GM18508 (cell line): Measurements from ENCODE around the gene DOCK4.
A peak's percentile ranks its signal among the peaks of the same experiment; 100 is the strongest.

Experiments
- ATAC-seq: cut with Tn5 transposase; IDR thresholded peaks from one replicate; pipeline ENCODE4 v1.9.1; 2021; ENCODE audit warnings: moderate number of reproducible peaks; ENCODE audit not compliant: insufficient read depth, unreplicated experiment

DOCK4 gene

DNA sequence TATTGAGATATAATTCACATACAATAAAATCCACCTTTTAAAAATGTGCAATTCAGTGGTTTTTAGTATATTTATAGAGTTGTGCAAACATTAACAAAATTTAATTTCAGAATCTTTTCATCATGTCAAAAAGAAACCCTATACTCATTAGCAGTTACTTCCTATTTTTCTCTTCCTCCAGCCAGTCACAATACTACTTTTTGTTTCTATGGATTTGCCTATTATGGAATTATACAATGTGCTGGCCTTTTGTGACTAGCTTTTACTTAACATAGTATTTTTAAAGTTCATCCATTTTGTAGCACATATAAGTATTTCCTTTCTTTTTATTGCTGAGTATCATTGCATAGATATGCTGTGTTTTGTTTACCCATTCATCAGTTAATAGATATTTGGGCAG is 444.0 kb downstream of the DOCK4 start:
- no peak for ATAC-seq

DNA sequence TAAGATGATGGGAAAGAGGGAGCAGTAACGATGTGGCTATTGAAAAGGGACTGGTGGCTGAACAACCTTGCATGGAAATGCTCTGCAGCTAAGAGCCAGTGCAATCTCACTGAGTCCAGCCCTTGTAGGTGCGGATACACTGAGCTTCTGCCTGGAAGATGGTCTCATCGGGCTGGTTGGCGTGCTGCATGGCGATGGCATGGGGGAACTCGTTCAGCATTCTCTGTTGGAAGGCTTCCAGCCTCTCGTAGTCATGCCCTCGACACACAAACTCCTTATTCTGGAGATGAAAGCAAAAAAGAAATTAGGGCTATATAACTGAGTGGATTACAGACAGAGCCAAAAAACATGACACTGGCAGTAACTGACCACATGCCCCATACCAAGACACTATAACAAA is 446.2 kb downstream of the DOCK4 start:
- no peak for ATAC-seq

DNA sequence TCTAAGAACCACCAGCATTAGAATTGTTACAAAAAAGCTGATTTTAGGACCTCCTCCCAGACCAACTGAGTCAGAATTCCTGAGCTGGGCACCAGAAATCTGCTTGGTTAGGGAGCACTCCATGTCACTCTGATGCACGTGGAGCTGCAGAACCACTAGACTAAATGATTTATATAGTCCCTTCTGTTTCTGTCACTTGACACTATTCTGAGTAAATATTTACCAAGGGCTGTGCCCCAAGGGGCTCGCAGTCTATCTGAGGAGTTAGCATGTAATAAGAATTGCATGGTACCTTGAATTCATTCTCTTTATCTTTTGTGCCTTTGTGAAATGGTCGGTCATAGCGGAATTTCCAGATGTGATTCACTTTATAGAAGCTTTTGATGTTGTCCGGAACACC is 447.9 kb downstream of the DOCK4 start:
- no peak for ATAC-seq

GRCh38 chr7:111756687-111757178 is 449.5 kb downstream of the DOCK4 start:
- ATAC-seq = no peak

DNA sequence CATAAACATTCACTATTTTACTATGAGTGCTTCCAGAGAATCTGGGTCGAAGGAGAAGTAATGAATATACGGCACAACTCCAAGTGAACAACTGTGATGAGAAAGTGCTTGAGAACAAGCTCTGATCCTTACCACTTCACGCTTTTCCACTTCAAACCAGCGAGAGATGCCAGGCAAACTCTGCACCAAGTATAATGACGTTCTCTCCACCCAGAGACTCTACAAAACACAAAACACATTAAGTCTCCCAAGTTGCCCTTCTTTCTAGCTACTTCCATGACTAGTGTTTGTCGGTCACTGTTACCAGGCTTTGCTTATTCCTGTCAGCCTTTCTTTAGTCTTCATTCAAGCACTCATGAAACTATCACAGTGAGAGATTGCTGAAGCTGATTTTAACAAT is 450.8 kb downstream of the DOCK4 start:
- ATAC-seq = no peak

GRCh38 chr7:111753968-111754367 is 452.2 kb downstream of the DOCK4 start:
- no peak for ATAC-seq

DNA sequence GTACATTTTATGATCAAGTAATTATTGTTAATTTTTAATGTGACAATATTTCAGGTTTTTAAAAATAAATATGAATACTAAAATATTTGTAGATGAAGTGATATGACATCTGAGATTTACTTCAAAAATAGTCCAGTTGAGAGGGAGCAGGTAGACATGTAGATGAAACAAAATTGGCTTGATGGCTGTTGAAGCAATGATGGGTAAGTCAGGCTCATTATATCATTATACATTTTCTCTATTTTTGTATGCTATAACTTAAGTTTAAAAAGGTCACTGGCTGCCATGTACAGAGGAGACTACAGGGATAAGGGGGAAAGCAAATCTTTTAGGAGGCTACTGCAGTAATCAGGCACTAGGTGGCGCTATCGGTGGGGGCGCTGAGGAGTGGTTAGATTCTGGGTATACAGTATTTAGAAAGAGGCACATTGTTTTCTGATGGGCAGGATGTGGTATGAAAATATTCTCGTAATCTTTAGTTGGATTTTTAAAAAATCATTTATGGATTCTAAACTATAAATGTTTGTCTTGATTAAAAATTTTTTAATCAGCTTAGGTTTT is 454.1 kb downstream of the DOCK4 start:
- peak; percentile 92 for ATAC-seq

DNA sequence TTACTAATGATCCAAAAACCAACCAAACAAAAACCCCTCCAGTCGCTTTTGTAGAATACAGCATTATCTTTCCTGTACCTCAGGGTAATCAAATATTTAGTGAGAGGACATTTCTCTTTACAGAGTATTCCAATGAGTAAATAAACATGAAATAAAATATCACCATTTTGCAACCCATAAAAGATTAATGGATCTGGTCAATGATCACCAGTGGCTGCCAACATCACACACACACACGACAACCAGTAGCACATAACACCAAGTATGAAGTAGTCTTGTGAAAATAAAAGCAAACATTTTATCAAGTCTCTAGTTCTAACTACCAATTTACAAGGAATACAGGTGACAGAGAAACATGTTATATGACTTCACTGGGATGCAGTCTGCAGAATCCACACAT is 455.3 kb downstream of the DOCK4 start:
- no peak for ATAC-seq

DNA sequence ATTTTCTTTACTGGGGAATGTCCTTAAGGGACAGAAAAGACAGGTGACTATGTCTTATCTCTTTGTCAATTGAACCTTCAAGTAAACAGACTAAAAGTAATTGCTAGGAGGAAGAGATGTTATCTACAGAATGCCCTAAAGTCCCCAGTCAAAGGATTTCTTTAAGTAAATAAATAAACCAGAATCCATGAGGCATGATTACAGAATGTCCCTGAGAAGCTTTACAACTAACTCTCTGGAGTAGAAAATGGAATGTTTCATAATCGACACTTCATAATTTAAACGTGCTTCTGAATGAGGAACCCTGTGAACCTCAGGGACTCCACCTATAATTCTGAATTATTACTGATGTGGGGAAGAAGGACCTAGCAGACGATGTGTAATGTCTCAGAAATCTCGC is 456.0 kb downstream of the DOCK4 start:
- ATAC-seq = no peak

DNA sequence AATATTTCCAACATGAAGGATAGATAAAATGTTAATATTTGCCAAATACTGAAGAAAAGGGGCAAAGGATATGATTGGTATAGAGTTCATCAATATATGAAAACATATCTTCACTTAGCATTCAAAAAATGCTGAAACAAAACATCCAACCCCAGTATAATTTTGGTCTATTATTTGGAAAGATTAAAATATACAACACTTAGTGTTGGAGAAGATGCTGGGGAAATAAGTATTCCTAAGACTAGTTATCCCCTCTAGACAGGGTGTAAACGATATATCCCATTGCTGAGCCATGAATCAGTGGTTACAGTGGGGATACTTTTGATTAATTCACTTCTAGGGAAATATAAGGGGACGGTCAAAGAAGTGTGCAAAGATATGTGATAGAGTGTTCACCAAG is 456.6 kb downstream of the DOCK4 start:
- no peak for ATAC-seq

DNA sequence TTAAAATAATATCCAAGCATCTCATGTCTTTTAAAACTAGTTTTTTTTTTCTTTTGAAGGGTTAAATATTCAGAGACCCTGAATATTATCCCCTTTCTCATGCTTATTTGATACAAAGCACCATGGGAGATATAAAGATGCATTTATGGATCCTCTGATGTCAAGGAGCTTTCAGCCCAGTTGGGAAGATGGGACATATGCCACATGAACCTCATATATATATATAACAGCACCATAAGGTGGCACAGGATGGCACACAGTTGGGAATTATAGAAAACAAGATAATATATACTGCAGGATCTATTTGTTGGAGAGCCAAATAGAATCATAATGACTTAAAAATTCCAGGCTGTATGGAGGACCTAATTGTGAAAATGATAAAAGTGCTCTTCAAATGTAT is 458.5 kb downstream of the DOCK4 start:
- ATAC-seq = no peak

GRCh38 chr7:111746950-111747349 is 459.2 kb downstream of the DOCK4 start:
- no peak for ATAC-seq

GRCh38 chr7:111744501-111745155 is 461.6 kb downstream of the DOCK4 start:
- no peak for ATAC-seq

DNA sequence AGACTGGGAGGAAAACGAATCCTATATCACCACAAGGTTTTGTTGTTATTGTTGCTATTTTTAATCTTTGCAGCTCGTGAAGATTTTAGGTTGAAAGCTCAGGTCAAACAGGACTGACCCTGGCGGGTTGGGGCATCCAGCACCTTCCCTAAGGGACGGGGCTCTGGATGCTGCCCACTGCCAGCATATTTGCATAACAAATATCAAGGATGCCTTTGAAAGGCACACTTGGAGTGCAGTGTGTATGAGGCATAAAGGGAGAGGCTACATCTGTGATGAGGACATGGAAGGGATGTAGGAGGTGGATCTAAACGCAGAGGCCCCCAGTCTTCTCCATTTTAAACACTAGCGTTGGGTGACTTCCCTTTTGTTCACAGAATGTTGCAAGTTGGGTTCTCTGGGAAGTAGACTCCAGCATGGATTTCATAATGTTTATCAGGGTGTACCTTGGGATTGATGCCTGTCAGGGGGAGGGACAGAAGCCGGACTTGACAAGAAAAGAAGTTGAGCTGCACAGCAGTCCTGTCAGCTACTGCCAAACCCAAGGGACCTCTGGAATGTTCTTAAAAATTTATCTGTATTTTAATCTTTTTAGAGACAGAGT is 462.9 kb downstream of the DOCK4 start:
- no peak for ATAC-seq

DNA sequence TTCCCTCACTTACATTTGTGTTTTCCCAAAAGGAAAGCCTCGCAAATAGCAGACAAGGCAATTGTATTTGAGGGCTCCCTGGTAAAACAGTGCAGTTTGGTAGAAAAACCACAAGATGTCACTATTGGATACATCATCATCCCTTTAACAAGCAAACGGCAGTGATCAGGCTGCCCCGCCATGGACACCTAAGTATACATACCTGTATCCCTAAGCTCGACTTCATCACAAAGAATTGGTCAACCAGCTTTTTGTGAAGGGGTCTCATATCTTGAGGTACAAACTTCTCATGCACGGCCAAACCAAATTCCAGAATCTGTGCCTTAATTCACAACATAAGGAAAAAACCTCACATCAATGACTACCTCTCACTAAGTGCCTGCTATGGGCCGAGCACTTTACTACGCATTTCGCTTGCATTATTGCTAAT is 464.4 kb downstream of the DOCK4 start:
- ATAC-seq = peak; percentile 64

GRCh38 chr7:111740942-111741341 is 465.3 kb downstream of the DOCK4 start:
- no peak for ATAC-seq

DNA sequence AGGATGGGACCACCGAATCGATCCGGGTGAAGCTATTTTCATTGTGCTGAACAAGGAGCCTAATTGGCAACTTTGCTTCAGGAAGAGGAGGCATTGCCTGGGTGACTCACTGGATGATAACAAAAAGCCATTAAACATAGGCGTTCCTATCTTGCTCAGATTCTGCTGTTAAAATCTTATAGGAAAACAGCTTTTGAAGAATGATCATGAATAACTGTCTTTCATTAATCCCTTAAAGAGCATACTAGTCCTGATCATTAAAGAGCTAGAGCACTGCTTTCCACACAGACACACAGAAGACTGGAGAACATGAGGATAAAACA is 469.7 kb downstream of the DOCK4 start:
- no peak for ATAC-seq

DNA sequence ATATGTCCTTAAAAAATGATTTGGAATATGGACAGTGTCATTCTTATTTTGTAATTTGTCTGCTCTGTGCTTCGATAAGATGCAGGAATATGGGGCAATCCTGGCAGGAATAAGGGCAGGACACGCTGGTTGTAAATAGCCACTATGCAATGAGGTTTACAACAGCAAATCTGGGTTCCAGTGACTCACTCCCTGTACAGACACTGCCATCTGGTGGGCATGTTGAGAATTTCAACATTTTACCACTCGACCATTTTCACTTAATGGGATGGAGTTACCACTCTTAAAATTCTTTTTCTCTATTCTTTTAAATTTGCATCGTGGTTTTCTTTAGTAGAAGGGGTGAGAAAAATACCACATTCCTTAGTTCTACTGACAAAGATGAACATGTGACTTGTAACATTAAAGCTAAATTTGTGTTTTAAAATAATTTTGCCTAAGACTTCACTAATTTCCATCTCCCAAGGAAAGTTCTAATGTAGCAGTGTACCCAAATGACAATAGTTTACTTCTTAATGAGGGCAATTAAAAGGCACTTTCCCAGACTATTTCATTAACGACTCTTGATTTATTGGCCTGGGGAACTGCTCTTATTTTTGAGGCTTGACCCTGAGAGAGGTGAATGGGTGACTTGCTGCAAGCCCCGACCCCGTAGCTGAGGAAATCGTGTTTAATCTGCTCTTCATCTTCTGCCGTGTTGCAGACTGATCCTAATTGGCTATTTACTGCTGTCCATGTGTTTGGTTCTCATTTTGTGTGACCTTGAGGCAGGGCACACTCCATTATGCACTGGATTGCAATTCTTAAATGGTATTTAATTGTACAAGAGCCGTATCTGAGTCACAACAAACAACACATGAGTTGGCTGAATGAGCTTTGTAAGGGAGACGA is 470.3 kb downstream of the DOCK4 start:
- peak; percentile 51 for ATAC-seq

GRCh38 chr7:111734954-111735660 is 471.1 kb downstream of the DOCK4 start:
- ATAC-seq = no peak

GRCh38 chr7:111732923-111733322 is 473.3 kb downstream of the DOCK4 start:
- no peak for ATAC-seq
